ENCODE results near the gene HOXB9.

Gene HOXB9

DNA sequence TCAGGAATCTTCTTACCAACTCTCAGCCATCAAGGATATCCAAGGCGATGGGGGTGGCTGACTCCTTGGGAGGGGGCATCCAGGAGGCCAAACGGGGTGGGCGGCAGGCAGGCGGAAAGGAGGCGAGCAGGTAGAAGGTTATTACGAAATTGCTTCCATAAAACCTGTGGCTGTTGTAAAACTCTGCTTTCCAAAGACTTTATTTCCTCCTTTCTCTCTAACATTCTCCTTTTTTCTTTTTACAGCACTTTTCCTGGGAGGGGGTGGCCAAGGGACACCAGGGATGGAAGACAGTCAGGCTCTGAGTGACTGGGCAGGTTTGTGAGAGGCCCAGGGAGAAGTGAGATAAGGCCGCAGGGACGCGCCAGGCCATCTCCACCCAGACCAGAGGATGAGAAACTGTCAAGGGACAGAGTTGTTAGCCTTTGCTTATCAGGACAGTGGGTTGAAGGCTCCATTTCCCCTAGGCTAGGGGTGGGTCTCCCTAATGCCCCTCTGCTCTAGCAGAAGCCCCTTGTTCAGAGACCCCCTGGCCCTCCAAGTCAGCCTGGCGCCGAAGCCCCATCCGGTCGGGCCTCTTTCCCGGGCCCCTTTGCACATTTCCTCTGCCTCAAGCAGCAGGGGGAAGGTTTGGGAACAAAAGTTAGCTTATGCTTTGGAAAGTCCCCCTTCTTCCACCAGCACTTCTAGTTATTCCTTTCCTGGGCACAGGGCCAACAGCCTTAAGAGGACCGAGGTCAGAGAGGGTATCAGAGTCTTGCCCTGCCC, 5.0 kb upstream of the HOXB9 start:
- H3K4me3 ChIP-seq (ENCODE audit: low read depth, low read length): no peak overlapping the region
- TF ChIP-seq CTCF (IDR thresholded peaks at IDR 0.05; ENCODE audit: low read depth, low read length): no peak

- TF ChIP-seq CTCF (IDR thresholded peaks at IDR 0.05; ENCODE audit: low read depth, low read length): no peak
- no peak overlapping the region for H3K4me3 ChIP-seq (ENCODE audit: low read depth, low read length)
These were observed 4.1 kb upstream of the HOXB9 start for GRCh38 chr17:48630009-48630924.

DNA sequence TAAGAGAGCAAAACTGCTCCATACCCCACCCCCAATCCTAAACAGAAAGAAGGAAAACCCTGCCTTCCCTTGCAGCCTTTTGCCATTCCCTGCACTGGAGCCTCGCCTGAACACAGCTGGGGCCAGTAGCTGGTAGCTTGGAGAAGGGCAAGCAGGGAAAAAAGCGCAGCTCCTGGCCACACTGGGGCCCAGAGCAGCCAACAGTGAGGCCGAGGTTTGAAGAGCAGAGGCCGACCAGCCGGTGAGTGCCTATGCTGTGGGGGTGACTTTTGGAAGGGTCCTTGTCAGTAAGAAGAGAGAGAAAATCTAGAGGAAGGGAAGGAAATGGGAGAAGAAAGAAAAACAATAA, 3.2 kb upstream of the HOXB9 start:
- H3K4me3 ChIP-seq (ENCODE audit: low read depth, low read length): no peak overlapping the region
- TF ChIP-seq CTCF (IDR thresholded peaks at IDR 0.05; ENCODE audit: low read depth, low read length): no peak

DNA sequence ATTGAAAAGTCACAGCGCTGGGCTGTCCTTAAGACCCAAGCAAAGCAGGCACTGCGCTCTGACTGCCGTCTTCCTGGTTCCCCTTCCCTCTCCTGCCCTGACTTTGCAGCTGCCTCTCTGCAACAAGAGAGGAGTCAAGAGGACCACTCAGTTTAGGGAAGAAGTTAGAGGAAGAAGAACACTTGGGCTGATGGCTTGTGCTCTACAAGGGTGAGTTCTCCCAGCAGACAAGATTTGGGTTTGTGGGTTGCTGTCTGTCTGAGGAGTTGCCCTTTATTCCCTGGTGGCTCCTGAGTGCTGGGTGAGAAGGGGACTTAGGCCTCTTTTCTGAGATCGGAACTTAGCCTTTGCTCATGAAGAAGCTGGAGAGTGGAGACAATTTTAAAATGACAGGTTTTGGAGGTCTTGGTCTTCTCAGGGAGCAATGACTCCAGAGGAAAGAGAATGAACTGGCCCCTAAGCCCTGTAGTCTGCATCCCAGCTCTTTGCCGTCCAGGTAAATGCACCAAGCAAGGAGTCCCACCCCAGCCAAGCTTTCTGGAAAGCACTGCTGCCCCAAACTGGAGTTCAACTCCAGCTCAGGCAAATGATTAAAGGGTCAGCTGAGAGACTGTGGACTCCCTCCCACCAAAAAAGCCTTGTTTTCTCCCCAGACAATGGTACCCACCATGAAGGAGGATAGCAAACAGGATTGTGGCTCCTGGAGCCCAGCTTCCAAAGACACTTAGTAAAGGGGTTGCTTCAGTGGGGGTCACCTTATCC, 2.7 kb upstream of the HOXB9 start:
- no peak for TF ChIP-seq CTCF (IDR thresholded peaks at IDR 0.05; ENCODE audit: low read depth, low read length)
- H3K4me3 ChIP-seq (ENCODE audit: low read depth, low read length): no peak overlapping the region

DNA sequence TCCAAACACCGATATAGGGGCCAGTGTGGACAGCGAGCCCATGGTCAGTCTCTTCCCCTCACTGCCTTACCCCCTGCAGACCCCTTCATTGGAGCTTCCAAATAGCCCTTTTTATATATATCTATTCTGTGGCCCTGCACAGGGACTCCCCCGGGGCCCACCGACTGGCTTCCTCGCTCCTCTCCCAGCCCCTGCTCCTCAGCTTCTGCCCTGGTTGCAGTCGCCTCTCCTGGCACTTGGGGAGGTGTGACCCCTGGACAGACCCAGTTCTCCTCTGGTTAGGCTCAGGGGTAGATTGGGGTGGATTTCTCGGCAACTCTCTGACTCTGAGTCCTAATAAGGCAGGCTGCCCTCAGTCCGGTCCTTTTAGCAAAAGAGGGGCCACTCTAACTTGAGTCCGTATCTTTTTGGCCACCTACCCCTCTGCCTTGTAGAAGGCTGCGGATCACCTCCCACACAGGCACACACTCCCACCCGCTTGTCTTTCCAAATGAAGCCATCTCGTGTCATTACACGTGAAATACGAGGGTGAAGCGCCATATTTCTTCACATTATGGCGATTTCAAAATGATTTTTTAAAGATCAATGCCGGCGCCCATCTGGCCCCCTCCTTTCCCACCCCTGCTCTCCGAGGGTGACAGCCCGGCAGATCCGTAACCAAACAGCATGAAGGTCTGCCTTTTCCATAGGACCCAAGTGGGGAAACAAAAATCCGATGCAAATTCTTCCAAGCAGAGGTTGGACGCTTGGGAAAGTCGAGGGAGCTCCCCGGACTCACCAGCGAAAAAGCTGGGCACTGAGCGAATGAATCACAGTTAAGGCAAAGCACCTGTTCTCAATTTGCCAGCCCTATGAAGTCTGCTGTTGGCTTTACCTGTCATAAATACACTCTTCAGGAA, 1.7 kb upstream of the HOXB9 start:
- H3K4me3 ChIP-seq (ENCODE audit: low read depth, low read length): no peak overlapping the region
- no peak for TF ChIP-seq CTCF (IDR thresholded peaks at IDR 0.05; ENCODE audit: low read depth, low read length)

GRCh38 chr17:48627118-48627597, 1.0 kb upstream of the HOXB9 start:
- no peak overlapping the region for H3K4me3 ChIP-seq (ENCODE audit: low read depth, low read length)
- TF ChIP-seq CTCF (IDR thresholded peaks at IDR 0.05; ENCODE audit: low read depth, low read length): no peak
